ENCODE measurements around the gene DUOXA2.

Gene DUOXA2

DNA sequence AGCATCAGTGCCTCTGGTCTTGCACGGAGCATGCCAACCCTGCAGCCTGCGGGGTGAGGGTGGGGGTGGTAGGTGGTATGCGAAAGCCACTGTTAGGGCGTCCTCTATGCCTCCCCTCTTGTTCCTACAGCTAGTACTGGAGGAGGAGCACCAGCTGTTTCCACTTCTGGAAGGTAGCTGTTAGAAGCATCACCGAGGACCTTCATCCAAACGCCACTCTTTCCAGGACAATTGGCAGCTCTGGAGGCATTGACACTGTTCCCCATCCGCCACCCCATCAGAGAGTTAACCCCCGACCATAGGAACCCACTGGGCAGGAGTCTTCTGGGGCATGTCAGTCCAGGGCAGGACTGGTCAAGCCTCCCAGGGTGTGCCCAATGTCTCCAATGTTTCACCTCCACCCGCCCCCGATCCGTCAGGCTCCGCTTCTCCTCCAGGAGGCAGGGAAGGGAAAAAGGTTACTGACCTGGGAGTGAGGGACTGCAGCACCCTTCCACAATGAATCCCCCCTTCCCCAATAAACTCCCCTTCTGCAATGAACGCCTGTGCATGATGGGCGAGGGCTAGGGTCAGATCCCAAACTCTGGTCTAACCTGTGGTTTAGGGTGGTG, 641 bp upstream of the DUOXA2 start:
- no peak for DNase-seq
- intact Hi-C loops (cut with DNase I) = no loop called here

DNA sequence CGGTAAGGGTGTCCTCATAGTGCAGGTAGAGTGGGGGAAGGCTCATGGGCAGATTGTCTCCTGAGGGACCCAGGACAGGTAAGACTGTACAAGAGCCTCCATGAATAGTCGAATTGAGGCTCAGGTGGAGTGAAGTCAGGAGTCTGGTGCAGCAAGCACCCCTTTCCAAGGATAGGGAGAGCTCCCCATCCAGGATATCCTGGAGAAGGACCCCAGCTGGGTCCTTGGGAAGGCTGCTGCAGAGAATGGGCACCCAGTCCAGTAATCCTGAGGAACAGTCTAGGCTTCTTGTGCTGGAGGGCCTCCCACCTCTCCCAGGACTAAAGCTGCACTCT, 592 bp downstream of the DUOXA2 start:
- DNase-seq = no peak
- intact Hi-C loops (cut with DNase I) = no loop called here

DNA sequence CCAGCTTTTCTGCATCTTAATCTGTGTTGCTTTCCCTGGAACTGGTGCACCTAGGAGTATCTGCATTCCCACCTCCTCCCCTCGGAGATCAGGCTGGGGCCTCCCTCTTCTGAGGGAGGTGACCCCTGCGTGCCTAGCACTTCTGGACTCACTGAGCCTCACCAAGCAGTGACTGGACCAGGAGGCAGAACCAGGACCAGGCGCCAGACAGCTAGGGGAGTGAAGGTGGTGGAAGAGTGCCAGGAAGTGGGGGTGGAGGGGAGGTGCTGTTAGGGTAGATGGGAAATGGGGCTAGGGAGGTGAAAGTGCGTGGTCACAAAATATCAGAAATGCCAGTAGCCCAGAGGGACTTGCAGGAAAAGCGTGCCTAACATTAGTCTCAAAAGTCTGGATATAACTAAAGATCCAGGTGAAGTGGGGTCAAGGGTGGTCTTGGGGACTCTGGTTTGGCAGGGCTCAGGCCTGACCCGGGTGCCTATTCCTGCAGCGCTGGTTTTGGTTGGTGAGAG, 1.2 kb downstream of the DUOXA2 start:
- intact Hi-C loops (cut with DNase I) = no loop called here
- DNase-seq = no peak

DNA sequence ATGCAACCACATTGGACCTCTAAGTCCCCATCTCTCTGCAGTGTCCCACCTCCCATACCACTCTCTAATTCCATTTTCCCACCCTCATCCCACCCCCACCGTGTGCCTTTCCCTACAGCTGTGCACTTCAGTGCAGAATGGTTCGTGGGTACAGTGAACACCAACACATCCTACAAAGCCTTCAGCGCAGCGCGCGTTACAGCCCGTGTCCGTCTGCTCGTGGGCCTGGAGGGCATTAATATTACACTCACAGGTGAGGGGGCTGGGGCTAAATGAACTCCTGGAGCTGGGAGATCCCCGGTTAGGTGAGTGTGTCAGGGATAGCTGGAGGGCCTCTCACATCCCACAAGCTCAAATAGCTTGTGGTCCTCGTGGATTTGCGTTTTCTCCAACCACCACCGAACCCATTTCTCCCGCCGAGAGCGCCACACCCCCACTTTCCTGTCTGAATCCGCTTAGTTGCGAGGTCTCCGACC, 1.9 kb downstream of the DUOXA2 start:
- intact Hi-C loops (cut with DNase I) = no loop called here

DNA sequence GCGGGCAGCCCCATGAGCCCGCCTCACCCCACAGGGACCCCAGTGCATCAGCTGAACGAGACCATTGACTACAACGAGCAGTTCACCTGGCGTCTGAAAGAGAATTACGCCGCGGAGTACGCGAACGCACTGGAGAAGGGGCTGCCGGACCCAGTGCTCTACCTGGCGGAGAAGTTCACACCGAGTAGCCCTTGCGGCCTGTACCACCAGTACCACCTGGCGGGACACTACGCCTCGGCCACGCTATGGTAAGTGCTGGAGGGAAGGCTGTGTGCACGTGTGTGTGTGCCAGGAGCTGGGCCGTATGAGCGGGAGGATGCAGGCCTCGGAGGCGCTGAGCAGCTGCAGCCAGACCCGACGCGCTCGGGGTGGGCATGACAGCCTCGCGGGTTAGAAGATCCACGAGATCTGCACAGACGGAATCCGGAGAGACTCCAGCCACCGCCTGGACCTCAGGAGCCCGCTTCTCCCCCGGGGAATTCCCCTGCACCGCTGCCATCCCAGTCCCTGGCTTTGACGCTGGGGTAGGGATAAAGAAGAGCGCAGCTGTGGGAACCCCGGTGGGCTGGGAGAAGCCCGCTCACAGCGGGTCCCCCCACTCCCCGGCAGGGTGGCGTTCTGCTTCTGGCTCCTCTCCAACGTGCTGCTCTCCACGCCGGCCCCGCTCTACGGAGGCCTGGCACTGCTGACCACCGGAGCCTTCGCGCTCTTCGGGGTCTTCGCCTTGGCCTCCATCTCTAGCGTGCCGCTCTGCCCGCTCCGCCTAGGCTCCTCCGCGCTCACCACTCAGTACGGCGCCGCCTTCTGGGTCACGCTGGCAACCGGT, 2.6 kb downstream of the DUOXA2 start:
- no peak for DNase-seq
- intact Hi-C loops (cut with DNase I) = no loop called here

More for the DNA sequence above, 1.9 kb downstream of the DUOXA2 start:
- no peak for DNase-seq

DNA sequence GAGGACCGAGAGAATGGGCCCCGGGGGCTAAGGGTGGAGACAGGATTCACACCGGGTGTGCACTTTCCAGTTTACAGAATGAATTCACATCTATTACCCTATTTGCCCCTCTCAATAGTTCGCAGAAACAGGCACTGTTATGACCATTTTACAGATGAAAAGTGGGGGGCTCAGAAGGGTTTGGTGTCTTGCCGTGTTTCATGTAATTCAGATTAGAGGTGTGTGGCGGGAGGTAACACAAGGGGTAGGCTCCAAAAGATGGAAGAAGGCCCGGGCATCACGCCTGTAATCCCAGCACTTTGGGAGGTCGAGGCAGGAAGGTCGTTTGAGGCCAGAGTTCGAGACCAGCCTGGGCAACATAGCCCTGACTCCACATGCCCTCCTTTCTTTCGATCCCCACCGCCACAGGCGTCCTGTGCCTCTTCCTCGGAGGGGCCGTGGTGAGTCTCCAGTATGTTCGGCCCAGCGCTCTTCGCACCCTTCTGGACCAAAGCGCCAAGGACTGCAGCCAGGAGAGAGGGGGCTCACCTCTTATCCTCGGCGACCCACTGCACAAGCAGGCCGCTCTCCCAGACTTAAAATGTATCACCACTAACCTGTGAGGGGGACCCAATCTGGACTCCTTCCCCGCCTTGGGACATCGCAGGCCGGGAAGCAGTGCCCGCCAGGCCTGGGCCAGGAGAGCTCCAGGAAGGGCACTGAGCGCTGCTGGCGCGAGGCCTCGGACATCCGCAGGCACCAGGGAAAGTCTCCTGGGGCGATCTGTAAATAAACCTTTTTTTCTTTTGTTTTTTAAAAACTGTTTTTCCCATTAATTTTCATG, 3.4 kb downstream of the DUOXA2 start:
- intact Hi-C loops (cut with DNase I) = no loop called here
- DNase-seq = no peak

DNA sequence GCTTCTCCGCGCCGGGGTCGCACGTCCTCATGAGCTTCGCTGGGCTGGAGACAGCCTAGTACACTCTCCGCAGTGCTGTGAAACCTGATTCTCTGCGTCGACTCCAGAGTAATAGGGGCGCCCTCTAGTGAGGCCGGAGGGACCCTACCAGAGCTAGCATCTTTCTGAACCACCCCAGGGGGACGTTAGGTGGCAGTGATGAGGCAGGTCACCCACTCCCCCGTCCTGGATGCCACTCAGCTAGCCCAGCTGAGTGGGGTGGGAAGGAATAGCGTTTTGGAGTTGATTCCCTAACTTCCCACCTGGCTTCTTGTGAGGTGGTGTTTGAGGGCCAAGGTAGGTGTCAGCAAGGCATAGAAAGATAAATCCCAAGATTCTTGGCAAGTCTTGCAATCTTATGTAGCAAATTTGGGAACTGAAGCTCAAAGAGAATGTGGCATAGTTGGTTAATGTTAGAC, 4.0 kb downstream of the DUOXA2 start:
- intact Hi-C loops (cut with DNase I) = no loop called here

DNA sequence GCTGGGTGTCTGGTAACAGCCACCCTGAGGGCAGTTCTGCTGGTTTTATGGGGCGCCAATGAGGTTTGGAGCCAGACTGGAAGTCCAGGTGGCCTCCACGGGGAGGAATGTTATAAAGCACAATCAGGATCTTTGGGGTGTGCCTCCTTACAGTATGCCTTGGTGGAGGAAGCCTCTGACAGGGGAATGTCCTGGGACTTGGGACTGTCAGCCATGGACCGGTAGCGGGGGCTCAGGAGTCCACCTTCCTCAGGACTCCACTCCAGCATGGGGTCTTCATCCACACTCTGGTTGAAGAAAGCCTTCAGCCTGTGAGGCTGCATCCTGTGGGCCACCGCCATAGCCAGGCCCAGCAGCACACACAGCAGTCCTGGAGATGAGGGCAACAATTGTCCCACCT, 4.9 kb downstream of the DUOXA2 start:
- intact Hi-C loops (cut with DNase I) = no loop called here
- DNase-seq = no peak

More for the DNA sequence above, 4.0 kb downstream of the DUOXA2 start:
- DNase-seq = peak; percentile 80 to 97 (median 92)

DNA sequence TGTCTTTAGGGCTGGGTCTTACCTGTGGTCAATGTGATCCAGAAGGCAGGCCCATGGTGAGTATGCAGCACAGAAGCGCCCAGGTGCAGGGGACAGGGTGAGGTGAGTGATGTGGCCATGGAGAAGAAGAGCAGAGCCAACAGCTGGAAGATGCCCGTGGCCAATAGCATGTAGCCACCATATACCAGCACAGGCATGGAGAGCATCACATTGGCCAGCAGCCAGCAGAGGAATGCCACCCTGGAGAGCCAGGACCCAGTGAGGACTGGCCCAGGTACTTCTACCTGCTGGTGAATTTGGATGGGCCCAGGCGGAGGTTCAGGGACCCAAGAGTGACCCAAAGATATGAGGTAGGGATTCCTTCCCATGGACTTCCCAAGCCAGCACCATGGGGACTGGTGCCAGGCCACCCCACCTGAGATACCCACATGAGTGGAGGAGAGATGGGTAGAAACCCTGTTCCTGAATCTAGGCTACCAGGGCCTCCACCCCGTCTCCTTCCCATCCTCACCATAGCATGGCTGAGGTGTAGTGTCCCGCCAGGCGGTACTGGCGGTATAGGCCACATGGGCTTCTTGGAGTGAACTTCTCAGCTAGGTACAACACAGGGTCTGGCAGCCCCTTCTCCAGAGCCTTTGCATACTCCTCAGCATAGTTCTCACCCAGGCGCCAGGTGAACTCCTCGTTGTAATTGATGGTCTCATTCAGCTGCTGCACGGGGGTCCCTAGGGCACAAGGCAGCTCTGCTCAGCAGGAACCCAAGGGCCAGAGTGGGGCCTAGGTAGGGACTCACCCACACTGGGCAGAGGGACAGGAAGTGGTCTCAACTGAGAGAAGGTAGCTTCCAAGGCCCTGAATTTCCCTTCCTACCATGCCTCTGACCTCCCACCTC, 6.2 kb downstream of the DUOXA2 start:
- intact Hi-C loops (cut with DNase I) = no loop called here
- DNase-seq = no peak

DNA sequence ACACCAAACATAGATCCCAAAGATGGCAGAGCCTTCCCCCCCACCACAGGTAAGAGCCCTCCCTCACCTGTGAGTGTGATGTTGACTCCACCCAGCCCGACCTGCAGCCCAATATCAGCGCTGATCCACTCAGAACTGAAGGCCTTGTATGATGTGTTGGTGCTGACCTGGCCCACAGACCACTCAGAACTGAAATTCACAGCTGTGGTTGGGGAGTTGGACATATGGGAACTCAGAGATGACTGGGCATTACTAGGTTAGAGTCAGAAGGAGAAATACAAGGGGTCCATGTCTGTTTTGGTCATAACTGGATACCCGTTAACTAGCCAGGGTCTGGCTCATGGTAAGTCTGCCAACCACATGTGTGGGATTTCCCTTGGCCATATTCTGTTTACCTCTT, 6.9 kb downstream of the DUOXA2 start:
- no peak for DNase-seq
- intact Hi-C loops (cut with DNase I) = no loop called here

DNA sequence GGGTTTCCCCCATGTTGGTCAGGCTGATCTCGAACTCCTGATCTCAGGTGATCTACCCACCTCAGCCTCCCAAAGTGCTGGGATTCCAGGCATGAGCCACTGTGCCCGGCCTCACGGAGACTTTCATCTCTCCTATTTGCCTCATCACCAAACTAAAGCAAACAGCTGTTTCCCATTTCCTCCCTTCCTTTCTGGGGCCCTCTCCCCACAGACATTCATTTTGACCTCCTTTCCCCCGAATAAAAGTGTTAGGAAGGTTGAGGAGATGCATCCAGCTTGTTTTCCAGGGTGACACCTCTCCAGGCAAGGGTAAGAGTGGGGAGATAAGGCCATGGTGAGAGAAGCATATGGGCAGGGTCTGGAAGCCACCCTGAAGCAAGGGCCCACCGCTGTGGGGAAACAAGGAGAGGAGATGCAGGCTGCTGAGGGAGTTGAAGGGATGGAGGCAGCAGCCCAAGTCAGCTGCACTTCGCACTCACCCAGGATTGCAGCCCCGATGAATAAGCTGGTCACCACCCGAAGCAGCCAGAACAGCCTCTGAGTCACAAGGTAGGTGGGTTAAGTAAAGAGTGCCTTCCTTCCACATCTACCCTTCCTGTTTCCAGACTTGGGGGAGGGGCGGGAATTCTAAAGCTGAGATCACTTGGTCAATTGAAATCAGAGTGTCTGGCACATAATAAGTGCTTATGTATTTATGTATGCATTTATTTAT, 7.7 kb downstream of the DUOXA2 start:
- no peak for DNase-seq
- intact Hi-C loops (cut with DNase I) = no loop called here

DNA sequence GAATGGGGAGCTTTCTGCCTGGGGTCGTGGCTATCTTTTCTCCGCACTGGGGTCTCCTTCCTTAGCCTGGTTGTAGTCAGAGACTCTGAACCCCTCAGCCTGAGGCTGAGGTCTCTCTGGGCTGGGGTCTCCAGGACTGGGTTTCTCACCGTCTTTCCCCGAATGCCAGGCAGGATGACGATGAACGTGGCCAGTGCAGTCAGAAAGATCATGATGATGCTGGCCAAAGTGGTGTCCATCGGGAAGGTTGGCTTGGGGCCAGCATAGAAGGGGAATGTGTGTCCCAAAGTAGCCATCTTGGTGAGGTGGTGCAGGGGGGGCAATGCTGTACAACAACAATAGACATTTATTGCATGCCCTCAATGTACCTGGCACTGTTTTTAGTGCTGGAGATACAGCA, 8.6 kb downstream of the DUOXA2 start:
- no peak for DNase-seq
- intact Hi-C loops (cut with DNase I) = no loop called here

DNA sequence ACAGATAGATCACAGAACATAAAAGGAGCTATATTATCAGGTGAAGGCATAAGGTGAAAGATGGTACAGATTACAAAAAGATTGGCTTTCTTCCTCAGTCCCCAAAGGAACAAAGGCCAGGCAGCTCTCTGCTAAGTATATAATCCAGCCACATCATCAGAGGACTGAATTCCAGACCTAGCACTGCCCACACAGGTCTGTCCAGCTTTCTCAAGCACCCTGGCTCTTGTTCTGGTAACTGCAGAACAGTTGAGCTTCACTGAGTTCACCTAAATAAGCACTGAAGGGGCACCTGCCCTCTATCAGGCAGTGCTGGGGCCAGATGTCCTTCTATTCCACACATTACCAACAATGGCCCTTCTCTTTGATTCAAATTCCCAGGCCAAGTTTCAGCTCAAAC, 9.3 kb downstream of the DUOXA2 start:
- DNase-seq = no peak
- intact Hi-C loops (cut with DNase I) = no loop called here

DNA sequence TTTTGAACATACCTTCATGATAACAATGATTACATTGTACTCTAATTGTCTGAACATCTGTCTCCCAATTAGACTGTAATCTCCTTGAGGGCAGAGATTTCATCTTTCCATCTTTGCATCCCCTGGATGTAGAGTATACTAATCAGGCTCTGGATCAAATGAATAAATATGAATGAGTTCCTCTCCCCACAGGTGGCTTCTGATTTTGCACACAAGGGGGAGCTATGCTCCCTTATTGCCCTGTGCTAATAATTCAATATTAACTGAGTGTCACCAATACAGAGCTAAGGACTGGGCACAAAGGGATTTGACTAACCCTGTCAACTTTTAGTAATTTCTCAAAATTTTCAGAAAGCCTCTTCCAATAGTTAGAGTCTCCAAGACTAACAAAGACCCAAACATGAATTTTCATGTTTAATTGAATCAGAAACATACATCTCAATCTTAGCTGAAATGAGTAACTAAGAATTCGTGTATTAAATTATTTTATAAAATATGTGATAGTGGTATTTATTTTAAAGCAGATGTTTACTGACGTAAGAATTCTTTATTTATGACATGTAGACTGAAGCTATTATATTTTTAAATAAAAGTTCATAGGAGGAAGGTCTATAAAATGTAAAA, 12.5 kb downstream of the DUOXA2 start:
- DNase-seq = peak in 13 of 42 donors; percentile 23 to 66 (median 37)
- intact Hi-C loops (cut with DNase I) = no loop called here

DNA sequence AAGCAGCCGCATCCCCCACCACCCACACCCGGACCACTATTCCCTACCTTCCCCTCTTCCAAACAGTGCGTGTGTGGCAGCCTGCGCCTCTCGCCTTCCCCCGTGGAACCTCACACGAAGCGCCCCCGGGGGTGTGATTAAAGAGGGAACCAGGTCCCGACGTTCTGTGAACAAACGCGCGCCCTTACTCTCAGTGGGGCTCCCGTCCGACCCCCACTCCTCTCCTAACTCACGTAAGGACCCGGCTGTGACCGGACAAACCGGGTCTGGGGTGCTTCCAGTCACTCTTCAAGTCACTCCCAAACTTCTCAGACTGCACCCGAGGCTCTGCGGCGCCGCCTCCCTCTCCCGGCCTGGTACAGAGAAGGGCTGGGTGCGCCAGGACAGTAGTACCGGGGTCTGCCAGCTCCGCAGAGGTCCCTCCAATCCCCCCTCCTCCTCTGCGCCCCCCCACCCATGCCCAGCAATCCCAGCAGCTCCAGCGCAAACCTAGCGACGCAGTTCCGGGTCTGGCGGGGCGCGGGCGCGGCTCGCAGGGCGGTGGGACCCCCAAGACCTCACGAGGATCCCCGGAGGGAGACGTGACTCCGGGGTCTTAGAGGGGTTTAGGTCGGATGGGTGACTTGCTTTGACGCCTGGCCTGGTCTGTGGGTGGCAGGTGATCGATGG, 15.0 kb downstream of the DUOXA2 start:
- DNase-seq = no peak
- intact Hi-C loops (cut with DNase I) = no loop called here

DNA sequence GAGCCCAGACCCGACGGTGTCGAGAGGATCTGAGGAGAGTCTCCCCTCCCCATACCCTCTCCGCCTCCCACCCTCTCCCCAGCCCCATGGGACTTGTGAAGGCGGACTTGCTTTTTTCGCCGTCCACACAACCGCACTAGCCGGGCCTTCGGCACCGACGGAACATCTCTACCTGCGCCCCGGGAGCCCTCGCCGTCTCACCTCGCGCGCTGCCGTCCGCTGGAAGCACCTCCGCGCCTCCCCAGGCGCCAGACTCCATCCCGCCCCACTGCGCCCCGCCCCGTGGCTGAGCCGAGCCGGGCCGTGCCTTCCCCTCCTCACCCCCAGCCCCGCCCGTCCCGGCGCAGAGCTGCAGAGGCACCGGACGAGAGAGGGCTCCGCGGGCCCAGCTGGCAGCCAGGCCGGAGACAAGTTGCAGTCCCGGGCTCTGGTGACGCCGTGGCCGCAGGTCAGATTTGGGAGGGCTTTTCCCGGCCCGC, 15.6 kb downstream of the DUOXA2 start, which contains the start of the genes DUOX1 and DUOXA1:
DUOX1 (plus strand) TSS at position 344 of the 479 bp plus-strand sequence. CDS start 1,973 bp downstream, outside the sequence.
DUOXA1 (minus strand) TSS at position 229 of the 479 bp plus-strand sequence. CDS start 6,865 bp downstream, outside the sequence.
- peak in 31 of 42 donors; percentile 19 to 73 (median 50) for DNase-seq
- intact Hi-C loops (cut with DNase I) = no loop called here
